Measurements from ENCODE around the gene GALNT10. TPM values are rescaled to one million over a fixed set of nuclear protein-coding genes. Genes with fewer than 3 reads are reported as not detected.

Gene GALNT10
- total RNA-seq, 1 donor from 2014 or later, result 39.8 TPM

DNA sequence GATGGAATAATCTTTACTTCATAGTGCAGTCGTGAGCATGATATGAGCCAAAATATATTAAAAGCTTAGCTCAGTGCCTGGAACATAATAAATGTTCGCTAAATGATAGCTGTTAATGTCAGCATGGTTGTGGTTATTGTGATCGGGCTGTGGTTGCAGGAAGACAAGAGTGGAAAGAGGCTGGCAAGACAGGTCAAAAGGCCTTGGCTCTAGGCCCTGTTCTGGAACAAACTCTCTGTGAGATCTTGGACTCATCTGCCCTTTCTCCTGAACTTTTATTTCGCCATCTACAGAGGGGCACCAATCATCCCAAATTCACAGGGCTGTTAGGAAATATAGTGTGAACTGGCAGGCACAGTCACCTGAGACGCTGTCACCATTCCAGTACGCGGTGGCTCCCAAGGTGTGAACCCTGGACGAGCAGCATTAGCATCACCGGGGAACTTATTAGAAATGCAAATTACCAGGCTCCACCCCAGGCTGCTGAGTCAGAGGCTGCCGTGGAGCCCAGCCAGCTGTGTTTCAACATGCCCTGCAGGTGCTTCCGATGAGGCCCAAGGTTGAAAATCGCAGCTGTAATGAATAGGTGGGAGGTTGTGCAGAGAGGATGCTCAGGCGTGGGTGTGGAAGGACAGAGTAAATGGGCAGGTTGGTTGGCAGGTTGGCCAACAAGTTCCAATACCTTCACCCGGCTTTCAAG is 205.0 kb downstream of the GALNT10 start:
- Mint-ChIP-seq H3K4me1 (peaks cover 16% of the 10 kb centered on the region), H3K4me3 (no peak overlapping the region), H3K27me3 (ENCODE audit: low read depth) (no peaks in the 10 kb centered on the region), H3K27ac (ENCODE audit: unreplicated experiment) (no peak overlapping the region), H3K9me3 (no peaks in the 10 kb centered on the region), H3K36me3 (ENCODE audit: low read depth) (peaks cover 17% of the 10 kb centered on the region)
- no peak for DNase-seq (ENCODE audit: low read depth, low spot score)
- TF ChIP-seq, protein P1, sequence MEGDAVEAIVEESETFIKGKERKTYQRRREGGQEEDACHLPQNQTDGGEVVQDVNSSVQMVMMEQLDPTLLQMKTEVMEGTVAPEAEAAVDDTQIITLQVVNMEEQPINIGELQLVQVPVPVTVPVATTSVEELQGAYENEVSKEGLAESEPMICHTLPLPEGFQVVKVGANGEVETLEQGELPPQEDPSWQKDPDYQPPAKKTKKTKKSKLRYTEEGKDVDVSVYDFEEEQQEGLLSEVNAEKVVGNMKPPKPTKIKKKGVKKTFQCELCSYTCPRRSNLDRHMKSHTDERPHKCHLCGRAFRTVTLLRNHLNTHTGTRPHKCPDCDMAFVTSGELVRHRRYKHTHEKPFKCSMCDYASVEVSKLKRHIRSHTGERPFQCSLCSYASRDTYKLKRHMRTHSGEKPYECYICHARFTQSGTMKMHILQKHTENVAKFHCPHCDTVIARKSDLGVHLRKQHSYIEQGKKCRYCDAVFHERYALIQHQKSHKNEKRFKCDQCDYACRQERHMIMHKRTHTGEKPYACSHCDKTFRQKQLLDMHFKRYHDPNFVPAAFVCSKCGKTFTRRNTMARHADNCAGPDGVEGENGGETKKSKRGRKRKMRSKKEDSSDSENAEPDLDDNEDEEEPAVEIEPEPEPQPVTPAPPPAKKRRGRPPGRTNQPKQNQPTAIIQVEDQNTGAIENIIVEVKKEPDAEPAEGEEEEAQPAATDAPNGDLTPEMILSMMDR (conservative IDR thresholded peaks at IDR 0.05), result no peak

DNA sequence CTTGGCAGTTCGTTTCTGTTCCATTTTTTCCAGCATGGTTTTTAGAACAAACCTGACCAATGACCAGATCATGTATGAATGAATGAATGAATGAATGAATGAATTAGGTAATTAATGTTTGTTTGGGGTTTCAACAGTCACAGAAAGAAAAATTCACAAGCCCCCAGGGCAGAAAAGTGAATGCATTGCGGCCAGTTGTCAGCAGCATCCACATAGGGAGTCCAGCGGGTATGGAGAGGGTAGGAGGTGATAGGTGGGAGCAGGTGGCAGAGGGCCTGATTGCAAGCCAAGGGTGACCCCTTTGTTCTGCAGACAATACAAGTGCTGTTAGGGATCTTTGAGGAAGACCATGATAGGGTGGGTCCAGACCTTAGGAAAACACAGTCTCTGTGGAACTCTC is 205.6 kb downstream of the GALNT10 start:
- Mint-ChIP-seq H3K4me1 (peaks cover 18% of the 10 kb centered on the region), H3K9me3 (no peaks in the 10 kb centered on the region), H3K27ac (ENCODE audit: unreplicated experiment) (no peak overlapping the region), H3K27me3 (ENCODE audit: low read depth) (no peaks in the 10 kb centered on the region), H3K4me3 (no peak overlapping the region), H3K36me3 (ENCODE audit: low read depth) (peaks cover 17% of the 10 kb centered on the region)
- TF ChIP-seq, protein P1 (conservative IDR thresholded peaks at IDR 0.05), result no peak
- DNase-seq (ENCODE audit: low read depth, low spot score), result no peak

DNA sequence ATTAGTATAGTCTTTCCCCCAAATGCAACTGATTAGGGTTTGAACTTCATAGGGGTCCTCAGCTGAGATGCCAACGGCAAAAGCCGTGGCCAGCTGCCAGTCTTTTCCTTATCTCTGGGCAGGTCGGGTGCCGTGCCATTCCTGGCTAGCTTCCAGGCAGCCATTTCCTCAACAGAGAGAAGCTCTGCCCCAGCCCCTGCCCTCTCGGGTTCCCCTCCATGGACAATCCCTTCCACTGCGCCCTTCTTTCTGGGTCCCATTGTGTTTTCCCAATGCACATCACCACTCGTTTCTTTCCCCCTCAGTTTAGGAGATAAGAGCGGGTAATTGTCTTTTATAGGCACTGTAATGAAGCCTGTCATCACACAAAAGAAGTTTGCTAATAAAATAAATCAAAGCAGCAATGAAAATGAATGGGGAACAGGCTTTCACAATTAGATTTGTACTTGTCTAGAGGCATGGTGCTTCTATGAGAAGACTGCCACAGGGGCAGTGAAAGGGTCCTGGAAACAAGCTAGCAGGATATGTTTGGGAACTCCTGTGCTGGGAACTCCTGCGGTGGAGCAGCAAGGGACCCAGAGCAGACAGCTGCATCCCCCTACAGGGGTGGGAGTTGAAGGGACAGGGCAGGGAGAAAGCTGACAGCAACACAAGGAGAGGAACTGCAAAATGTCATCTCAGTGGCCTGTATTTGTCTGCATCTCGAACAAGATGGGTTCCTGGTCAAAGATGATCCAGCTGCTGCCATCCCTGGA is 207.3 kb downstream of the GALNT10 start:
- no peak for DNase-seq (ENCODE audit: low read depth, low spot score)
- no peak overlapping the region for H3K27ac Mint-ChIP-seq (ENCODE audit: unreplicated experiment)
- H3K27me3 Mint-ChIP-seq (ENCODE audit: low read depth), result no peaks in the 10 kb centered on the region
- H3K9me3 Mint-ChIP-seq, result no peaks in the 10 kb centered on the region
- TF ChIP-seq, protein P1 (conservative IDR thresholded peaks at IDR 0.05), result no peak
- peaks cover 6% of the 10 kb centered on the region for H3K36me3 Mint-ChIP-seq (ENCODE audit: low read depth)
- peaks cover 31% of the 10 kb centered on the region for H3K4me1 Mint-ChIP-seq
- no peak overlapping the region for H3K4me3 Mint-ChIP-seq

DNA sequence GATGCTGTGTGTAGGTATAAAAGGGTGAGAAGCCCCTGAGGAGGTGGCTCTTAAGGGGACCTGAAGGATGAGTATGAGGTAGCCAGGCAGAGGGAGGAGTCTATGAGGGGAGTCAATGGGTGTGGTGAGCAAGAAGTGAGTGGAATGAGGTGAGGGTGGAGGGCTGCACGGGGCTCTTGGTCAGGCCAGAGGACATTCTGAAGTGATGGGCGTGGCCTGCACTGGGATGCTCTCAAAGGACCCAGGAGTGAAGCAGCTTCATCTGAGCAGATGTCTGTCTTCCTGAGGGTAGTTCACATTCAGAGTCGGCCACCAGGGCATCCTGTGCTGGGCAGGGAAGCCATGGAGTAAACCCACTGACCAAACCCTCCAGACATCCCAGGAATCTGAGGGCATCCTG is 210.1 kb downstream of the GALNT10 start:
- Mint-ChIP-seq H3K9me3 (no peaks in the 10 kb centered on the region), H3K4me3 (no peak overlapping the region), H3K27ac (ENCODE audit: unreplicated experiment) (no peak overlapping the region), H3K4me1 (peaks cover 39% of the 10 kb centered on the region), H3K36me3 (ENCODE audit: low read depth) (peaks cover 6% of the 10 kb centered on the region), H3K27me3 (ENCODE audit: low read depth) (no peaks in the 10 kb centered on the region)
- TF ChIP-seq, protein P1 (conservative IDR thresholded peaks at IDR 0.05), result no peak
- DNase-seq (ENCODE audit: low read depth, low spot score), result no peak

DNA sequence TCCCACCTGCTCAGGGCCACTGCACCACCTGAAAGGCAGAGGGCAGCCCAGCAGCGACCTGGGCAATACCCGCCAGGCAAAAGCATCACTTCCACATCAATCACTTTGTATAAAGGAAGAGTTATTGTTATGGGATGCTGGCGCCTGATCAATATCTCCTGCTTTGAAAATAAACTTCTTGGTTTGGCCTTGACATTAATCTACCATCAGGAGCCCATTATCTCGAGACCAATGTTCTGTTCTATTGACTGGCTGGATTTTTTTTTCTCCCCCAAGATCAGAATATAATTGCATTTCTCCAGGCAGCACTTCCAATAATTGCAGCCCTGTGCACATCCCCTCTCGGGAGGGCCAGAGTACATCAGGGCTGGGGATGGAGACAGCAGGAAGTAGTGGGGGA is 210.8 kb downstream of the GALNT10 start:
- DNase-seq (ENCODE audit: low read depth, low spot score), result no peak
- Mint-ChIP-seq H3K4me1 (peaks cover 34% of the 10 kb centered on the region), H3K36me3 (ENCODE audit: low read depth) (peaks cover 6% of the 10 kb centered on the region), H3K27me3 (ENCODE audit: low read depth) (no peaks in the 10 kb centered on the region), H3K4me3 (no peak overlapping the region), H3K9me3 (no peaks in the 10 kb centered on the region), H3K27ac (ENCODE audit: unreplicated experiment) (no peak overlapping the region)
- TF ChIP-seq, protein P1 (conservative IDR thresholded peaks at IDR 0.05), result no peak

All from neural crest cell (in vitro differentiated cells).